Ishikawa (cell line): ENCODE data around the gene MLLT10.

Source experiments
- CEBPB ChIP-seq: IDR thresholded peaks from 2 replicates; pipeline ENCODE4 v1.6.1; 2012
- CREB1 ChIP-seq: IDR thresholded peaks from 2 replicates; pipeline ENCODE4 v1.6.1; 2012; ENCODE audit warnings: low read depth
- EGR1 ChIP-seq: IDR thresholded peaks from 2 replicates; pipeline ENCODE4 v1.6.1; 2012
- EP300 ChIP-seq: IDR thresholded peaks from 2 replicates; pipeline ENCODE4 v1.6.1; 2012; ENCODE audit warnings: borderline replicate concordance
- FOXM1 ChIP-seq: IDR thresholded peaks from 2 replicates; pipeline ENCODE4 v1.6.1; 2012; ENCODE audit warnings: low read depth, borderline replicate concordance
- MAX ChIP-seq: IDR thresholded peaks from 2 replicates; pipeline ENCODE4 v1.6.1; 2012
- NFIC ChIP-seq: IDR thresholded peaks from 2 replicates; pipeline ENCODE4 v1.6.1; 2012
- RAD21 ChIP-seq: IDR thresholded peaks from 2 replicates; pipeline ENCODE4 v1.6.1; 2012; ENCODE audit warnings: low read depth
- TAF1 ChIP-seq: IDR thresholded peaks from 2 replicates; pipeline ENCODE4 v1.6.1; 2012; ENCODE audit warnings: low read depth, mild to moderate bottlenecking
- TCF12 ChIP-seq: IDR thresholded peaks from 2 replicates; pipeline ENCODE4 v1.6.1; 2012; ENCODE audit warnings: low read depth
- TEAD4 ChIP-seq: IDR thresholded peaks from 2 replicates; pipeline ENCODE4 v1.6.1; 2012
- YY1 ChIP-seq: IDR thresholded peaks from 2 replicates; pipeline ENCODE4 v1.6.1; 2012; ENCODE audit warnings: low read depth
- ZBTB7A ChIP-seq: IDR thresholded peaks from 2 replicates; pipeline ENCODE4 v1.6.1; 2012; ENCODE audit warnings: low read depth
- TF ChIP-seq, protein P1 (sequence below): IDR thresholded peaks from 2 replicates; pipeline ENCODE4 v1.6.1; 2012; ENCODE audit warnings: low read depth, mild to moderate bottlenecking
- TF ChIP-seq, protein P2 (sequence below): IDR thresholded peaks from 2 replicates; pipeline ENCODE4 v1.6.1; 2012

Gene MLLT10

DNA sequence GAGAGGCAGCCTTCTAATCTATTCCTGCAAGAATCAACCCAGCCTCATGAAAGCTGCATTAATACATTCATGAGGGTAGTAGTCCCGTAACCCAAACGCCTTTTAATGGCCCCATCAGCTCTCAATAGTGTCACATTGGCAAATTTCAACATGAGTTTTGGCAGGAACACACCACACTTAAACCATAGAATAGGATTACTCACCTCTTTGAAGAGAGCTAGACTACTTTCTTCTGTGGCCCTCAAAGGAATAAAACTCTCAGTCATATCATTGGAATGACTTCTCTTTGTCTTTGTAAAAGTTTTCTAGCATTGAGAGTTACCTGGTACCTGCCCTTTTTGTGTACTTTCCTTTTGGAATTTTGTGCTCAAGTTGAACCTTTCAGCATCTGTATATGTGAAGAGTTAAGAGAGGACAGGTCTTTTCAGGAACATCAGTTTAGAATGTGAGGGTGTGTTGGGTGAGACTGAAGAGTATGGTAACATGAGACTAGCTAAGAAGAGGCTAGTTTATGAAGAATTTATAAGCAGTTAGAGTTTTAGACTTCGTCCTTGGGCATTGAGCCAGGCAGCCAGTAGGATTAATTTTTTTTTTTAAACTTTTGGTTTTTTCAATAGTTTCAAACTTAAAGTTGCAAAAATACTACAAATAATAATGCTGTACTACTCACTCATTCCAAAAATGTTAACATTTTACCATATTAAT is 92.6 kb downstream of the MLLT10 start:
- TF ChIP-seq NFIC: no peak
- TF ChIP-seq EGR1: no peak
- no peak for TF ChIP-seq EP300
- TF ChIP-seq MAX: no peak
- TF ChIP-seq, protein P1, sequence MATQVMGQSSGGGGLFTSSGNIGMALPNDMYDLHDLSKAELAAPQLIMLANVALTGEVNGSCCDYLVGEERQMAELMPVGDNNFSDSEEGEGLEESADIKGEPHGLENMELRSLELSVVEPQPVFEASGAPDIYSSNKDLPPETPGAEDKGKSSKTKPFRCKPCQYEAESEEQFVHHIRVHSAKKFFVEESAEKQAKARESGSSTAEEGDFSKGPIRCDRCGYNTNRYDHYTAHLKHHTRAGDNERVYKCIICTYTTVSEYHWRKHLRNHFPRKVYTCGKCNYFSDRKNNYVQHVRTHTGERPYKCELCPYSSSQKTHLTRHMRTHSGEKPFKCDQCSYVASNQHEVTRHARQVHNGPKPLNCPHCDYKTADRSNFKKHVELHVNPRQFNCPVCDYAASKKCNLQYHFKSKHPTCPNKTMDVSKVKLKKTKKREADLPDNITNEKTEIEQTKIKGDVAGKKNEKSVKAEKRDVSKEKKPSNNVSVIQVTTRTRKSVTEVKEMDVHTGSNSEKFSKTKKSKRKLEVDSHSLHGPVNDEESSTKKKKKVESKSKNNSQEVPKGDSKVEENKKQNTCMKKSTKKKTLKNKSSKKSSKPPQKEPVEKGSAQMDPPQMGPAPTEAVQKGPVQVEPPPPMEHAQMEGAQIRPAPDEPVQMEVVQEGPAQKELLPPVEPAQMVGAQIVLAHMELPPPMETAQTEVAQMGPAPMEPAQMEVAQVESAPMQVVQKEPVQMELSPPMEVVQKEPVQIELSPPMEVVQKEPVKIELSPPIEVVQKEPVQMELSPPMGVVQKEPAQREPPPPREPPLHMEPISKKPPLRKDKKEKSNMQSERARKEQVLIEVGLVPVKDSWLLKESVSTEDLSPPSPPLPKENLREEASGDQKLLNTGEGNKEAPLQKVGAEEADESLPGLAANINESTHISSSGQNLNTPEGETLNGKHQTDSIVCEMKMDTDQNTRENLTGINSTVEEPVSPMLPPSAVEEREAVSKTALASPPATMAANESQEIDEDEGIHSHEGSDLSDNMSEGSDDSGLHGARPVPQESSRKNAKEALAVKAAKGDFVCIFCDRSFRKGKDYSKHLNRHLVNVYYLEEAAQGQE: no peak
- TF ChIP-seq ZBTB7A: no peak

DNA sequence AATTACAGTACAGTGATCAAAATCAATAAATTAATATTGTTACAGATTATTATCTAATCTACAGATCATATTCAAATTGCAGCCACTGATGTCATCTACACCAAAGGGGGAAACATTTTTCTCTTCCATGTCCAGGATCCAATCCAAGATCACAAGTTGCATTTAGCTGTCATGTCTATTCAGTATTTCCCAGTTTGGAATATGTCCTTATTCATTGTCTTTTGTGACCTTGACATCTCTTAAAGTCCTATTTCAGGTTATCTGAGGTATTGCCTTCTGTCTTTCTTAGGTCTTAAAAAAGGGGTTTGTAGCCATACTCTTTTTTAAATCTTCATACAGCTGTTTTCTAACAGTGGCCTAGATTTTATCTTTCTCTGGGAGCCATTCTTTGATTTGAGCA is 93.3 kb downstream of the MLLT10 start:
- TF ChIP-seq, protein P1: no peak
- no peak for TF ChIP-seq NFIC
- no peak for TF ChIP-seq EGR1
- no peak for TF ChIP-seq MAX
- TF ChIP-seq TAF1: no peak
- TF ChIP-seq, protein P2, sequence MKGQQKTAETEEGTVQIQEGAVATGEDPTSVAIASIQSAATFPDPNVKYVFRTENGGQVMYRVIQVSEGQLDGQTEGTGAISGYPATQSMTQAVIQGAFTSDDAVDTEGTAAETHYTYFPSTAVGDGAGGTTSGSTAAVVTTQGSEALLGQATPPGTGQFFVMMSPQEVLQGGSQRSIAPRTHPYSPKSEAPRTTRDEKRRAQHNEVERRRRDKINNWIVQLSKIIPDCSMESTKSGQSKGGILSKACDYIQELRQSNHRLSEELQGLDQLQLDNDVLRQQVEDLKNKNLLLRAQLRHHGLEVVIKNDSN: no peak
- TF ChIP-seq RAD21: no peak
- TF ChIP-seq CEBPB: no peak
- TF ChIP-seq ZBTB7A: no peak
- no peak for TF ChIP-seq EP300
- TF ChIP-seq TEAD4: no peak
- TF ChIP-seq TCF12: no peak
- no peak for TF ChIP-seq YY1
- TF ChIP-seq FOXM1: no peak
- TF ChIP-seq CREB1: no peak

- TF ChIP-seq ZBTB7A (no peak), EGR1 (no peak), NFIC (no peak), YY1 (no peak), TAF1 (no peak), TEAD4 (no peak)
- TF ChIP-seq, protein P1: no peak
- TF ChIP-seq, protein P2: no peak
These were observed 94.0 kb downstream of the MLLT10 start for GRCh38 chr10:21628023-21628422.

- TF ChIP-seq MAX: no peak
- TF ChIP-seq TEAD4: no peak
- TF ChIP-seq FOXM1: no peak
- TF ChIP-seq TAF1: no peak
- no peak for TF ChIP-seq NFIC
- no peak for TF ChIP-seq RAD21
- no peak for TF ChIP-seq EP300
- no peak for TF ChIP-seq EGR1
- TF ChIP-seq CREB1: no peak
- TF ChIP-seq YY1: no peak
- no peak for TF ChIP-seq TCF12
- TF ChIP-seq ZBTB7A: no peak
- TF ChIP-seq CEBPB: no peak
These were observed 100.8 kb downstream of the MLLT10 start for GRCh38 chr10:21634599-21635365.
